Muscle of leg (tissue), 11 donors: ENCODE data around the gene KIF5C. TPM values are rescaled to one million over a fixed set of nuclear protein-coding genes. Genes with fewer than 3 reads are reported as not detected.

Source experiments
- DNase-seq: peaks from one replicate; pipeline ENCODE4 v3.0.0; 2013
- H3K27ac ChIP-seq: one replicate; pipeline ENCODE4 v1.5.1; 2013; ENCODE audit warnings: mild to moderate bottlenecking, low read length, control low read depth
- H3K27me3 ChIP-seq: one replicate; pipeline ENCODE4 v1.6.1; 2013; ENCODE audit warnings: low read length; ENCODE audit not compliant: control insufficient read depth, insufficient read depth
- H3K36me3 ChIP-seq: one replicate; pipeline ENCODE4 v1.6.1; 2013; ENCODE audit warnings: low read length; ENCODE audit not compliant: control insufficient read depth, insufficient read depth
- H3K4me1 ChIP-seq: one replicate; pipeline ENCODE4 v1.6.1; 2013; ENCODE audit warnings: low read length; ENCODE audit not compliant: control insufficient read depth, insufficient read depth
- H3K4me3 ChIP-seq: one replicate; pipeline ENCODE4 v1.5.1; 2013; ENCODE audit warnings: low read length, control low read depth
- H3K9me3 ChIP-seq: replicated peaks from 2 replicates; pipeline ENCODE4 v1.6.1; 2013; ENCODE audit warnings: low read depth, low read length; ENCODE audit not compliant: control insufficient read depth
- WGBS: methylation state at CpG from one replicate; pipeline ENCODE4 v1.1.5; 2013; ENCODE audit warnings: missing lambda C conversion rate; ENCODE audit not compliant: insufficient coverage; 5-methylcytosine and 5-hydroxymethylcytosine counted together
- polyA plus RNA-seq, 8 donors: library from polyadenylated mRNA; unstranded; fragments of 120-200 nt; gene quantifications; one replicate each; pipeline versions ENCODE4 v1.2.1 to v1.2.3, GENCODE V29; 2013; ENCODE audit warnings: inconsistent platforms in 1 of 8, low replicate concordance in 1 of 8; ENCODE audit not compliant: insufficient read length in 8 of 8, insufficient read depth in 1 of 8
- total RNA-seq: library from RNA; stranded (reverse); fragments of 120-200 nt; gene quantifications from one replicate; pipeline ENCODE4 v1.2.4, GENCODE V29; 2013

KIF5C gene
- total and polyA plus RNA-seq, 9 donors = 0.66 to 2.0 (median 1.1) TPM

- H3K27me3 ChIP-seq = no peaks in the 10 kb centered on the region
- no peaks in the 10 kb centered on the region for H3K36me3 ChIP-seq
- H3K27ac ChIP-seq = no peak overlapping the region
- no CpG with 5 or more reads among the region's 5 CpGs for WGBS
- no peak overlapping the region for H3K4me3 ChIP-seq
- H3K4me1 ChIP-seq = no peaks in the 10 kb centered on the region
- no peak for DNase-seq
- H3K9me3 ChIP-seq = no peaks in the 10 kb centered on the region
These were observed 60.8 kb downstream of the KIF5C start for GRCh38 chr2:148935791-148936190.

- Histone ChIP-seq H3K27ac (no peak overlapping the region), H3K9me3 (no peaks in the 10 kb centered on the region), H3K4me1 (no peaks in the 10 kb centered on the region), H3K27me3 (no peaks in the 10 kb centered on the region), H3K4me3 (no peak overlapping the region), H3K36me3 (no peaks in the 10 kb centered on the region)
- 85% methylated on average over 4 of the region's 8 CpGs for WGBS
- no peak for DNase-seq
These were observed 61.9 kb downstream of the KIF5C start for GRCh38 chr2:148936857-148937450.

GRCh38 chr2:148939271-148939670 lies 64.2 kb downstream of the KIF5C start:
- Histone ChIP-seq H3K4me1 (no peaks in the 10 kb centered on the region), H3K27me3 (no peaks in the 10 kb centered on the region), H3K36me3 (no peaks in the 10 kb centered on the region), H3K27ac (no peak overlapping the region), H3K4me3 (no peak overlapping the region), H3K9me3 (no peaks in the 10 kb centered on the region)
- no peak for DNase-seq

- Histone ChIP-seq H3K27ac (no peak overlapping the region), H3K9me3 (no peaks in the 10 kb centered on the region), H3K36me3 (no peaks in the 10 kb centered on the region), H3K4me3 (no peak overlapping the region), H3K27me3 (no peaks in the 10 kb centered on the region), H3K4me1 (no peaks in the 10 kb centered on the region)
- 28% methylated on average over 3 of the region's 3 CpGs for WGBS
- no peak for DNase-seq
These were observed 68.1 kb downstream of the KIF5C start for GRCh38 chr2:148943097-148943496.

GRCh38 chr2:148944536-148944935 lies 69.5 kb downstream of the KIF5C start:
- Histone ChIP-seq H3K4me1 (peaks cover 2% of the 10 kb centered on the region), H3K36me3 (no peaks in the 10 kb centered on the region), H3K27me3 (no peaks in the 10 kb centered on the region), H3K27ac (no peak overlapping the region), H3K9me3 (no peaks in the 10 kb centered on the region), H3K4me3 (no peak overlapping the region)
- DNase-seq = no peak
- no CpG with 5 or more reads among the region's 4 CpGs for WGBS

GRCh38 chr2:148947299-148947698 lies 72.3 kb downstream of the KIF5C start:
- no peaks in the 10 kb centered on the region for H3K9me3 ChIP-seq

GRCh38 chr2:148948868-148949267 lies 73.8 kb downstream of the KIF5C start:
- peak; percentile 62 for DNase-seq

More at GRCh38 chr2:148947299-148947698, 72.3 kb downstream of the KIF5C start:
- Histone ChIP-seq H3K4me3 (no peak overlapping the region), H3K27ac (no peak overlapping the region), H3K4me1 (peaks cover 3% of the 10 kb centered on the region), H3K27me3 (no peaks in the 10 kb centered on the region), H3K36me3 (no peaks in the 10 kb centered on the region)
- DNase-seq = no peak
- WGBS = 67% methylated on average over 7 of the region's 7 CpGs

DNA sequence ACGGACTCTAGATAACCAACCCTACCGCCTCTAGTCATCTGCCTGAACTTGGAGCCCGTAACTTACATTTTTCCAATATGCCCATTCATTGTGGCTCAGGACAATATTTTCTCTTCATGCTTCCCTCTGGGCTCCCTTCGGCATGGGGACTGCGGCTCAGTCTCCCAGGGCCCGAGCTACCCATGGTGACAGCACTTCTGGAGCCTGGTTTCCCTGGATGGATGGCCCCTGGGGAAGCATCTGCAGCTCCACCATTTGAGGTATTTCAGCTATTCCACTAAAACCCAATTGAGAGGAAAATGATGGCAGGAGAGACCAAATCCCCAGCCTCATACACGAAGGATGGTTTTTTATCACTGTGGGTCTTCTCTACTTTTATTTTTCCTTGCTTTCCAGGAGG lies 74.3 kb downstream of the KIF5C start:
- Histone ChIP-seq H3K36me3 (no peaks in the 10 kb centered on the region), H3K27ac (no peak overlapping the region), H3K9me3 (no peaks in the 10 kb centered on the region), H3K4me3 (no peak overlapping the region), H3K4me1 (peaks cover 3% of the 10 kb centered on the region), H3K27me3 (no peaks in the 10 kb centered on the region)
- no peak for DNase-seq
- 70% methylated on average over 2 of the region's 7 CpGs for WGBS

More at GRCh38 chr2:148948868-148949267, 73.8 kb downstream of the KIF5C start:
- Histone ChIP-seq H3K4me3 (no peak overlapping the region), H3K27me3 (no peaks in the 10 kb centered on the region), H3K4me1 (peaks cover 3% of the 10 kb centered on the region), H3K27ac (no peak overlapping the region), H3K36me3 (no peaks in the 10 kb centered on the region), H3K9me3 (no peaks in the 10 kb centered on the region)
- WGBS = 10% methylated on average over 2 of the region's 5 CpGs

- WGBS = 92% methylated on average over 2 of the region's 5 CpGs
These were observed 77.6 kb downstream of the KIF5C start for GRCh38 chr2:148952621-148953020.

GRCh38 chr2:148953426-148953825 lies 78.4 kb downstream of the KIF5C start:
- Histone ChIP-seq H3K27me3 (no peaks in the 10 kb centered on the region), H3K9me3 (no peaks in the 10 kb centered on the region), H3K27ac (no peak overlapping the region), H3K4me1 (peaks cover 3% of the 10 kb centered on the region), H3K36me3 (no peaks in the 10 kb centered on the region), H3K4me3 (no peak overlapping the region)
- no peak for DNase-seq
- WGBS = 71% methylated on average over 4 of the region's 6 CpGs

More at GRCh38 chr2:148952621-148953020, 77.6 kb downstream of the KIF5C start:
- H3K27ac ChIP-seq = no peak overlapping the region
- no peaks in the 10 kb centered on the region for H3K36me3 ChIP-seq
- peaks cover 3% of the 10 kb centered on the region for H3K4me1 ChIP-seq
- no peaks in the 10 kb centered on the region for H3K27me3 ChIP-seq
- H3K4me3 ChIP-seq = no peak overlapping the region
- no peak for DNase-seq
- H3K9me3 ChIP-seq = no peaks in the 10 kb centered on the region

- 36% methylated on average over 1 of the region's 3 CpGs for WGBS
- no peaks in the 10 kb centered on the region for H3K27me3 ChIP-seq
These were observed 79.5 kb downstream of the KIF5C start for GRCh38 chr2:148954536-148954935.

More at GRCh38 chr2:148954536-148954935, 79.5 kb downstream of the KIF5C start:
- no peaks in the 10 kb centered on the region for H3K9me3 ChIP-seq
- no peak overlapping the region for H3K4me3 ChIP-seq
- H3K36me3 ChIP-seq = no peaks in the 10 kb centered on the region
- H3K4me1 ChIP-seq = peaks cover under 1% of the 10 kb centered on the region
- no peak for DNase-seq
- H3K27ac ChIP-seq = no peak overlapping the region
